GM19035 (cell line): Measurements from ENCODE around the gene ERICH2.

Experiments
- ATAC-seq: cut with Tn5 transposase; IDR thresholded peaks from one replicate; pipeline ENCODE4 v1.9.1; 2021; ENCODE audit not compliant: unreplicated experiment

Gene ERICH2

GRCh38 chr2:170762760-170763159 is 7.4 kb upstream of the ERICH2 start:
- no peak for ATAC-seq

GRCh38 chr2:170763232-170763631 is 6.9 kb upstream of the ERICH2 start:
- no peak for ATAC-seq

- no peak for ATAC-seq
Observed at GRCh38 chr2:170764880-170765261, 5.3 kb upstream of the ERICH2 start.

- no peak for ATAC-seq
Observed at GRCh38 chr2:170766693-170767092, 3.5 kb upstream of the ERICH2 start.

- peak; percentile 85 for ATAC-seq
Observed at GRCh38 chr2:170770606-170771420, 635 bp downstream of the ERICH2 start.

GRCh38 chr2:170771421-170771937 is 1.3 kb downstream of the ERICH2 start:
- no peak for ATAC-seq

- no peak for ATAC-seq
Observed at GRCh38 chr2:170772295-170772694, 2.1 kb downstream of the ERICH2 start.

GRCh38 chr2:170774074-170774473 is 3.9 kb downstream of the ERICH2 start:
- no peak for ATAC-seq

- ATAC-seq, result no peak
Observed at GRCh38 chr2:170778900-170779299, 8.7 kb downstream of the ERICH2 start.

- no peak for ATAC-seq
Observed at GRCh38 chr2:170779304-170779703, 9.1 kb downstream of the ERICH2 start.

GRCh38 chr2:170782673-170783072 is 12.5 kb downstream of the ERICH2 start:
- ATAC-seq, result no peak

GRCh38 chr2:170783549-170783948 is 13.4 kb downstream of the ERICH2 start:
- no peak for ATAC-seq

GRCh38 chr2:170798996-170799395 is 28.8 kb downstream of the ERICH2 start:
- no peak for ATAC-seq

GRCh38 chr2:170806548-170806947 is 36.4 kb downstream of the ERICH2 start:
- ATAC-seq, result no peak

GRCh38 chr2:170812710-170813600 is 42.8 kb downstream of the ERICH2 start:
- ATAC-seq, result no peak

- no peak for ATAC-seq
Observed at GRCh38 chr2:170813611-170814532, 43.7 kb downstream of the ERICH2 start.

- ATAC-seq, result no peak
Observed at GRCh38 chr2:170814533-170815230, 44.5 kb downstream of the ERICH2 start.

- ATAC-seq, result no peak
Observed at GRCh38 chr2:170815311-170815710, 45.1 kb downstream of the ERICH2 start.

GRCh38 chr2:170815746-170816503 is 45.7 kb downstream of the ERICH2 start:
- no peak for ATAC-seq
